Loucy (cell line): ENCODE results near the gene BCL3.

Experiments
- H2AFZ ChIP-seq: fragments of 200-600 bp; sonication (generic); 2 replicates; pipeline ENCODE4 v1.6.0; 2016; ENCODE audit warnings: antibody characterized with exemption, mild to moderate bottlenecking, low read length, moderate library complexity
- H3F3A ChIP-seq: fragments of 200-600 bp; 2 replicates; pipeline ENCODE4 v1.6.0; 2016; ENCODE audit warnings: antibody characterized with exemption, low read depth, mild to moderate bottlenecking
- H3K27me3 ChIP-seq: fragments of 200-600 bp; sonication (generic); 2 replicates; pipeline ENCODE4 v1.6.1; 2014; ENCODE audit warnings: low read length, mild to moderate bottlenecking; ENCODE audit not compliant: insufficient read depth, poor library complexity, severe bottlenecking
- H3K36me3 ChIP-seq: fragments of 200-600 bp; sonication (generic); 2 replicates; pipeline ENCODE4 v1.6.1; 2016; ENCODE audit warnings: low read length; ENCODE audit not compliant: insufficient read depth
- H3K4me1 ChIP-seq: fragments of 200-600 bp; sonication (generic); 2 replicates; pipeline ENCODE4 v1.5.1; 2014; ENCODE audit warnings: low read length, mild to moderate bottlenecking; ENCODE audit not compliant: insufficient read depth, poor library complexity, severe bottlenecking
- H3K4me2 ChIP-seq: fragments of 200-600 bp; sonication (generic); 2 replicates; pipeline ENCODE4 v1.6.0; 2014; ENCODE audit warnings: antibody characterized with exemption, low read length, low read depth, mild to moderate bottlenecking; ENCODE audit not compliant: poor library complexity, severe bottlenecking
- H3K4me3 ChIP-seq: fragments of 200-600 bp; sonication (generic); 2 replicates; pipeline ENCODE4 v1.5.1; 2014; ENCODE audit warnings: low read length, mild to moderate bottlenecking, mixed read lengths; ENCODE audit not compliant: poor library complexity, severe bottlenecking
- H3K79me2 ChIP-seq: fragments of 200-600 bp; sonication (generic); 2 replicates; pipeline ENCODE4 v1.6.1; 2014; ENCODE audit warnings: low read length; ENCODE audit not compliant: insufficient read depth
- H3K9ac ChIP-seq: fragments of 200-600 bp; sonication (generic); 2 replicates; pipeline ENCODE4 v1.6.0; 2014; ENCODE audit warnings: mild to moderate bottlenecking, low read depth, low read length, moderate library complexity; ENCODE audit not compliant: poor library complexity, severe bottlenecking
- H3K9me2 ChIP-seq: fragments of 200-600 bp; sonication (generic); replicated peaks from 2 replicates; pipeline ENCODE4 v1.6.1; 2016; ENCODE audit warnings: low read depth, low read length, mixed read lengths
- H3K9me3 ChIP-seq: fragments of 200-600 bp; sonication (generic); 2 replicates; pipeline ENCODE4 v1.6.1; 2014; ENCODE audit warnings: mild to moderate bottlenecking, antibody characterized with exemption, low read length, low read depth; ENCODE audit not compliant: insufficient read depth
- H4K20me1 ChIP-seq: fragments of 200-600 bp; sonication (generic); 2 replicates; pipeline ENCODE4 v1.6.0; 2014; ENCODE audit warnings: antibody characterized with exemption, low read length, mild to moderate bottlenecking; ENCODE audit not compliant: insufficient read depth, poor library complexity, severe bottlenecking
- CTCF ChIP-seq: fragments of 200-600 bp; sonication (generic); conservative IDR thresholded peaks from 2 replicates; pipeline ENCODE4 v1.5.1; 2014; ENCODE audit warnings: mild to moderate bottlenecking, antibody characterized with exemption, low read length
- EZH2phosphoT487 ChIP-seq: fragments of 200-600 bp; IDR thresholded peaks from 2 replicates; pipeline ENCODE4 v1.6.1; 2018; ENCODE audit warnings: antibody characterized with exemption, mild to moderate bottlenecking, moderate library complexity, borderline replicate concordance

BCL3 gene

DNA sequence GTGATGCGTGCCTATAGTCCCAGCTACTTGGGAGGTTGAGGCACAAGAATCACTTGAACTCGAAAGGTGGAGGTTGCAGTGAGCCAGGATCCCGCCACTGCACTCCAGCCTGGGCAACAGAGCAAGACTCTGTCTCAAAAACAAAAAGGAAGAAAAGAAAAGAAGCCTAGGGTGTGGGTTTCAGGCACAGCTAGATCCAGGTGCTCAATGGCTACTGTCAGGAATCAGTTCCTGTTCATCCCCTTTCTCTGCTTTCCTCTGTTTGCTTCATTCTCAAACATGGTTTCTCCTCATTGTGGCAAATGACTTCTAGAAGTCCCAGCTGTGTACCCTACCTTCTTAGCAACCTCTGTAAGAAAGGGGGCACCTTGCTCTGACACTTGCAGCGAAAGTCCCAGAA lies 35.0 kb downstream of the BCL3 start:
- no peaks in the 10 kb centered on the region for H3K4me1 ChIP-seq
- no peaks in the 10 kb centered on the region for H3F3A ChIP-seq
- H2AFZ ChIP-seq = no peak overlapping the region
- no peak overlapping the region for H3K4me2 ChIP-seq
- H3K9me3 ChIP-seq = no peaks in the 10 kb centered on the region
- H3K9me2 ChIP-seq = no peaks in the 10 kb centered on the region
- no peaks in the 10 kb centered on the region for H3K79me2 ChIP-seq
- TF ChIP-seq CTCF (no peak), EZH2phosphoT487 (no peak)
- H3K27me3 ChIP-seq = no peaks in the 10 kb centered on the region
- no peaks in the 10 kb centered on the region for H3K36me3 ChIP-seq
- no peak overlapping the region for H3K4me3 ChIP-seq
- H4K20me1 ChIP-seq = no peaks in the 10 kb centered on the region
- H3K9ac ChIP-seq = no peak overlapping the region

DNA sequence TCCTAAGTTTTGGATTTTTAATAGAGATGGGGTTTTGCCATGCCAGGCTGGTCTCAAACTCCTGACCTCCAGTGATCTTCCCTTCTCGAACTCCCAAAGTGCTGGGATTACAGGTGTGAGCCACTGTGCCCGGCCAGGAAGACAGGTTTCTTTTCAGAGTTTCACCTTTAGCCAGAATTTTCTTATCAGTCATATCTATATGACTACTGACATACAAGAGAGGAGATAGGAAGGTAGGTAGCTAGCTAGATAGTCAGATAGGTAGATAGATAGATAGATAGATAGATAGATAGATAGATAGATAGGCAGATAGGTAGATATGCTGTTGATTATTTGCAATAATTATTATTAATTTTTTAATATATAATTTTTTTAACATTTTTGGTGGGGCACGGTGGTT lies 36.8 kb downstream of the BCL3 start:
- Histone ChIP-seq H4K20me1 (no peaks in the 10 kb centered on the region), H3K9me2 (no peaks in the 10 kb centered on the region), H3K36me3 (no peaks in the 10 kb centered on the region), H3K79me2 (no peaks in the 10 kb centered on the region), H3K4me2 (no peak overlapping the region), H3K4me1 (no peaks in the 10 kb centered on the region), H3F3A (no peaks in the 10 kb centered on the region), H2AFZ (no peak overlapping the region), H3K27me3 (no peaks in the 10 kb centered on the region), H3K9me3 (no peaks in the 10 kb centered on the region), H3K9ac (no peak overlapping the region), H3K4me3 (no peak overlapping the region)
- TF ChIP-seq CTCF (no peak), EZH2phosphoT487 (no peak)

DNA sequence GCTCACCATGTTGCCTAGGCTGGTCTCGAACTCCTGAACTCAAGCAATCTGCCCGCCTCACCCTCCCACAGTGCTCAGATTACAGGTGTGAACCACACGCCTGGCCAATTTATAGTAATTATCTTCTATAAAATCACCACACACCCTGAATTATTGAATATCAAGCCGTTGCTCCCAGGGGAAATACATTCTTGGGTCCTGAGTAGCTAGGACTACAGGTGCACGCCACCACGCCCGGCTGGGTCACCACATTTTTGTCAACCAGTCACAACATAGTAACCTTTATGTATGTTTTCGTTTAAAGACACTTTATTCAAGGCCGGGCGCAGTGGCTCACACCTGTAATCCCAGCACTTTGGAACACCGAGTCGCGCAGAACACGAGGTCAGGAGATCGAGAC lies 37.5 kb downstream of the BCL3 start:
- Histone ChIP-seq H3K4me2 (no peak overlapping the region), H3F3A (no peaks in the 10 kb centered on the region), H3K9ac (no peak overlapping the region), H3K27me3 (no peaks in the 10 kb centered on the region), H3K4me1 (no peaks in the 10 kb centered on the region), H4K20me1 (no peaks in the 10 kb centered on the region), H3K9me3 (no peaks in the 10 kb centered on the region), H3K79me2 (no peaks in the 10 kb centered on the region), H3K9me2 (no peaks in the 10 kb centered on the region), H3K36me3 (no peaks in the 10 kb centered on the region), H2AFZ (no peak overlapping the region), H3K4me3 (no peak overlapping the region)
- TF ChIP-seq CTCF (no peak), EZH2phosphoT487 (no peak)
